NT2/D1 (cell line): Measurements from ENCODE around the gene SRXN1.

ENCODE experiments used
- YY1 ChIP-seq: IDR thresholded peaks from 2 replicates; pipeline ENCODE4 v1.6.1; 2011; ENCODE audit not compliant: insufficient read length, insufficient read depth
- ZNF274 ChIP-seq: IDR thresholded peaks from 2 replicates; pipeline ENCODE4 v1.6.1; 2011; ENCODE audit warnings: mild to moderate bottlenecking, low read depth, low read length

DNA sequence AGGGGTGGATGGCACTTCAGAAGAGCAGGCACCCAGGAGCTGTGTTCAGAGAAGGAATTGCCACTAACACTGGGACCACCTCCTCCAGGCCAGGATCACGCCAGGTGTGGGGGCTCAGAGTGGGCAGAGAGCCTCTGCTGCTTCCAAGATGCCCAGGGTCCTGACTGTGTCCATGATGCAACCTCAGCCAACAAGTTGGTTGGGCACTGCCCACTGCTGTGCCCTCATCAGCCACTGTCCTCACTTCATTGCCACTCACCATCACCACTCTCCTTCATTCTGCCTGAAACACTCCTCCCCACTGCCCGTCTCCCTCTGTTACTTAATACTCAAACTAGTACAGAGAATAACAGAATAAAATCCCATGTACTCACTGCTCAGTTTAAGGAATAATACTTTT, 26.4 kb downstream of the SRXN1 start:
- no peak for TF ChIP-seq YY1
- TF ChIP-seq ZNF274 = no peak
